ENCODE results near the gene THAP4.

The THAP4 gene

DNA sequence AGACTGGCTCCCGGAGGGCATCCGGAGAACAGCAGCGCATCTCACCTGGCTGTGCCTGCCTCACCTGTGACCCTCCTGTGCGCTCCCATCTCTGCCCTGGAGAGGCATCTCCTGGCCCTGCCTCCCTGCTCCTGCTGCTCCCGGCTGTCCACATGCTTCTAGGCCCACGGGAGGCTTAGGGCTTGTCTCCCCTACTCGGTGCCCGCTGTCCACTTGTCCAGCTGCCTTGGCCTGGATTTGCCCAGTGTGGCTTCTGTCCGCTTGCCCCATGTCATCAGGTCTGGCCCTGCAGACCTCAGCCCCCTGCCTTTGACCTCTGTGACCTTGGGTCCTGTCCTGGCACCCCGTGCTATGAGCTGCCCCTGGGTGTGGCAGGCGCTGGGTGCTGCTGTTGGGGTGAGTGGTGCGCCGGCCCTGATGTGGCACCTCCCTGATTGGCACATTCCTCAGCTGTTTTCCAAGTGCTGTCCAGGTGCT is 73.9 kb downstream of the THAP4 start:
- TF ChIP-seq, protein P1, sequence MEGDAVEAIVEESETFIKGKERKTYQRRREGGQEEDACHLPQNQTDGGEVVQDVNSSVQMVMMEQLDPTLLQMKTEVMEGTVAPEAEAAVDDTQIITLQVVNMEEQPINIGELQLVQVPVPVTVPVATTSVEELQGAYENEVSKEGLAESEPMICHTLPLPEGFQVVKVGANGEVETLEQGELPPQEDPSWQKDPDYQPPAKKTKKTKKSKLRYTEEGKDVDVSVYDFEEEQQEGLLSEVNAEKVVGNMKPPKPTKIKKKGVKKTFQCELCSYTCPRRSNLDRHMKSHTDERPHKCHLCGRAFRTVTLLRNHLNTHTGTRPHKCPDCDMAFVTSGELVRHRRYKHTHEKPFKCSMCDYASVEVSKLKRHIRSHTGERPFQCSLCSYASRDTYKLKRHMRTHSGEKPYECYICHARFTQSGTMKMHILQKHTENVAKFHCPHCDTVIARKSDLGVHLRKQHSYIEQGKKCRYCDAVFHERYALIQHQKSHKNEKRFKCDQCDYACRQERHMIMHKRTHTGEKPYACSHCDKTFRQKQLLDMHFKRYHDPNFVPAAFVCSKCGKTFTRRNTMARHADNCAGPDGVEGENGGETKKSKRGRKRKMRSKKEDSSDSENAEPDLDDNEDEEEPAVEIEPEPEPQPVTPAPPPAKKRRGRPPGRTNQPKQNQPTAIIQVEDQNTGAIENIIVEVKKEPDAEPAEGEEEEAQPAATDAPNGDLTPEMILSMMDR (IDR thresholded peaks at IDR 0.05) = no peak

DNA sequence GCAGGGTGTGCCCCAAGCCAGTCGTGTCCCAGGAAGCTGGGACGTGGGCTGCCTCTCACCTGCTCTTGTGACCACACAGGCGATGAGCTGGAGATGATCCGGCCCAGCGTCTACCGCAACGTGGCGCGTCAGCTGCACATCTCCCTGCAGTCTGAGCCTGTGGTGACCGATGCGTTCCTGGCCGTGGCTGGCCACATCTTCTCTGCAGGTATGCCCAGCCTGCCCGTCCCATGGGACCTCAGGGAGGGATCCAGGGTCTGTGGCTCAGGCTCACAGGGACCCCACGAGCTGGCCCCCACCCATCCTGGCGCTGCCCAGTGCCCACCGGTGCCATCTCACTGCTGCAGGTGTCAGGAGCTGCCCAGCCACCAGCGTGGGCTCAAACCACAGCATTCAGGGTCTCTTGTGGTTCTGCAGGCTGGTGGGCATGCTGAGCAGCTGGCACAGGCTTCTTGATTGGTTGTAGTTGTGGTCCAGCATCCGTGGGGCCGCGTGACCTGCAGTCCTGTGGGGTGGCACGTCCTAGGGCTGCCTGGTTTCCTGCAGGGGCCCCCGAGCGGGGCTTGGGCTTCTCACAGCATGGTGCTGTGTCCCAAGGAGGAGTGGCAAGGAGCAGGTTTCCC is 74.6 kb downstream of the THAP4 start:
- TF ChIP-seq, protein P1 (IDR thresholded peaks at IDR 0.05) = no peak

DNA sequence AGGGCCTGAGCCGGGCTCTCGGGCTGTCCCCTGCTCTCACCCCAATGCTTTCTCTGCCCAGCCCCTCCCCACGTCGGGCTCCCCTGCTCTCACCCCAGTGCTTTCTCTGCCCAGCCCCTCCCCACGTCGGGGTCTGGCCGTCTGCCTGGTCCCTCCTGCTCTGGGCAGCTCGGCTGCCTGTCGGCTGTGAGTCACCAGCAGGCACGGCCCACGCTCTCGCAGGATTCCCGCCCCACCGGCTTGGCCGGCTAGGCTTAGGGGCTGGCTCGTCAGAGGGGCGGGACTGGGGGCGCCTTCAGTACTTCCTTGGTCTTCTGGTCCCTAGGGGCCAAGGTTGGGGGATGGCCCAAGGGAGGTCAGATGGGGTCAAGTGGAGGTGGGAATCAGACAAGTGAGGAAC is 75.1 kb downstream of the THAP4 start:
- TF ChIP-seq, protein P1 (IDR thresholded peaks at IDR 0.05) = no peak

DNA sequence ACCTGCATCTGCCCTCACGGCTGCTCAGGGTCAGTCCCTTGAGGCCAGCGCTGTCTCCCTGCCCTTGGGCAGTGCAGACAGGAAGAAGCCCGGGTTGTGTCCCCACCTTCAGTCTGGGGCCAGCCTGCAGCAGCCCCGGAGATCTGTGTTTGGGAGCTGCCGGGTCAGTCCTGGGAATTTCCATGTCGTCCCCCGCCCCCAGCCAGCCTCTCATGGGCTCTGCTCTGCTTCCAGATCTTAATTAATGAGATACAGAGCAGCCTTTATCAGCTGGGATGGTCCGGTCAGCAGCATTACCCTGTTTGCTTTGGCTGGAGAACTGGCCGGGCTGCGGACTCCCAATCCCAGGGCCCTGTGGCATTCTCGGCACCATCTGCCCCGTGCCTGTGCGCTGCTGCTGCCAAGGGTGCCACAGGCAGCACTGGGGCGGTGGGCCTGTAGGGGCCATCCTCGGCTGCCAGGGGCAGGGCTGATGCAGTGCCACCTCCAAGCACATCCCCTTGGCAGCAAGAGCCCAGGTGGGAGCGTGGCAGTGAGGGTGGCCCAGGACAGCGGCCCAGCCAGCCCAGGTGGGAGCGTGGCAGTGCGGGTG is 76.0 kb downstream of the THAP4 start:
- TF ChIP-seq, protein P1 (IDR thresholded peaks at IDR 0.05) = no peak

DNA sequence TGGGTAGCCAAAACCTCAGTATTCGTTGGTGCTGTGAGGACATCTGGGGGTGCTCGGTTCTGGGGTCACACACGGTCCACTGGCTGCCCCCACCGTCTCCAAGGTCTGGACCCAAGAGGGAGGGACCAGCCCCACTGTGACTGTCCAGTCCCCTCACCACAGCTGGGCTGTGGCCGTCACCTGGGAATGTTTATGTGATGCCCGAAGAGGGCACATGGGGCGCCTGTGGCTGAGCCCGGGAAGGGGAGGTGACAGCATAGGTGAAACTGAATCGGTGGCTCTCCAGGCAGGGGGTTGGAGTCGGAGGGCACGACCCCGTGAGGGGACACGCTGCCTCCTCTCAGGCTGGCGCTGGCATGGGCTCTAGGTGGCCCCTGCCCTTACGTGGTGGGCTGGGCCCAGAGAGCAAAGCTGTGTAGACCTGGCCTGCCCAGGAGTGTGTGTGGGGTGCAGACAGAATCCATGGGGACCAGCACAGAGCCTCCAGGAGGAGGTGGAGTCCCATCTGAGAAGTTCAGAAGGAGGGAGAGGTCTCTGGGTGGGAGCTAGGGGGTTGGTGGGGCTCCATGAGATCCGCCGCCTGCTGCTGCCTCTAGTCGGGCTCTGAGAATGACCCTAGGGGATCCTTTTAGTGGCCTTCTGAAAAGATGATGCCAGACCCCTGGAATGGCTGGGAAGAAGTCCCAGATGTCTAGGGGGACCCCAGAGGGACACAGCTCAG is 76.6 kb downstream of the THAP4 start:
- TF ChIP-seq, protein P1 (IDR thresholded peaks at IDR 0.05) = no peak

DNA sequence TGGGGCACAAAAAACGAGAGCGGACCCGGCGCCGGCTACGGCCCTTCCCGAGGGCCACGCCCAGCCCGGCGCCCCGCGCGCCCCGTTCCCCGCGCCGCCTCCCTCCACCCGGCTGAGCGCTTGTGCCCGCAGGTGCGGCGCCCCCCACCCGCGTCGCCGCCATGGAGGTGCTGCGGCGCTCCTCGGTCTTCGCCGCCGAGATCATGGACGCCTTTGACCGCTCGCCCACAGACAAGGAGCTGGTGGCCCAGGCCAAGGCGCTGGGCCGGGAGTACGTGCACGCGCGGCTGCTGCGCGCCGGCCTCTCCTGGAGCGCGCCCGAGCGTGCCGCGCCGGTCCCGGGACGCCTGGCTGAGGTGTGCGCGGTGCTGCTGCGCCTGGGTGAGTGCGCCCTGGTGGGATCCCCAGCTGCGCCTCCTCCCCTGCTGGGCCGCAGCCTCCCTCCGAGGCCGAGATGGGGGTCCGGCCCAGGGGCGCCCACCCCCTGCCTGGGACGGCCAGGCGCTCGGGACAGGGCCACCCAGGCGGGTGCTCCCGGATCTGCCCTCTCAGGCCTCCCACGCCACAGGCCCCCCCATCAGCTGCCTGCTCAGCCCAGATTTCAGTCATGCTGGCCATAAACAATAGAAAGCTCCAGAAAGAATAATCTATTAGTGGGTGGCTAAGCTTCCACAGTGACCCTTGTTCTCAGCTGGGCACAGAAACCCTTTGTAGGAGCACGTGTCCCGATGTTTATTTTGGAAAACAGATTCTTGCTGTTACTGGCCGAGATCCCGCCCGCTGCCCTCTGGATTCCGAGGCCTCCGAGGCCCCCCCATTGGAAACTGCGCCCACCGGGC is 77.4 kb downstream of the THAP4 start:
- TF ChIP-seq, protein P1 (IDR thresholded peaks at IDR 0.05) = no peak

Data from LNCAP (cell line).